ENCODE results near the gene GAPDHS.

GAPDHS gene

DNA sequence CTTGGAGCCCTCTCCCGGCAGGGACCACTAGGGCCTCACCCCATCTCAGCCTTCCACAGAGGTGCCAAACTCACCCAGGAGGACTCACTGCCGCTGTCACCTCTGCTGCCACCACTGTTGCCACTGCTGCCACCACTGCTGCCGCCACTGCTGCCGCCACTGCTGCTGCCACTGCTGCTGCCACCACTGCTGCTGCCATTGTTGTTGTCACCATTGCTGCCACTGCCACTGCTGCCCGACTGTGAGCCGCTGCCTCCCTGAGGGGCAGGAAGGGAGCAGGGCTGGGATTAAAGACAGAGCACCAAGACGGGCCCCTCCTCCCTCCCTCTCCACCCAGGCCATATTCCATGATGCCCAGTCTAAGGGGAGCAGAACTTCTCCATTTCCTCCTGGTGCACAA lies 21.9 kb upstream of the GAPDHS start:
- no peak for DNase-seq

DNA sequence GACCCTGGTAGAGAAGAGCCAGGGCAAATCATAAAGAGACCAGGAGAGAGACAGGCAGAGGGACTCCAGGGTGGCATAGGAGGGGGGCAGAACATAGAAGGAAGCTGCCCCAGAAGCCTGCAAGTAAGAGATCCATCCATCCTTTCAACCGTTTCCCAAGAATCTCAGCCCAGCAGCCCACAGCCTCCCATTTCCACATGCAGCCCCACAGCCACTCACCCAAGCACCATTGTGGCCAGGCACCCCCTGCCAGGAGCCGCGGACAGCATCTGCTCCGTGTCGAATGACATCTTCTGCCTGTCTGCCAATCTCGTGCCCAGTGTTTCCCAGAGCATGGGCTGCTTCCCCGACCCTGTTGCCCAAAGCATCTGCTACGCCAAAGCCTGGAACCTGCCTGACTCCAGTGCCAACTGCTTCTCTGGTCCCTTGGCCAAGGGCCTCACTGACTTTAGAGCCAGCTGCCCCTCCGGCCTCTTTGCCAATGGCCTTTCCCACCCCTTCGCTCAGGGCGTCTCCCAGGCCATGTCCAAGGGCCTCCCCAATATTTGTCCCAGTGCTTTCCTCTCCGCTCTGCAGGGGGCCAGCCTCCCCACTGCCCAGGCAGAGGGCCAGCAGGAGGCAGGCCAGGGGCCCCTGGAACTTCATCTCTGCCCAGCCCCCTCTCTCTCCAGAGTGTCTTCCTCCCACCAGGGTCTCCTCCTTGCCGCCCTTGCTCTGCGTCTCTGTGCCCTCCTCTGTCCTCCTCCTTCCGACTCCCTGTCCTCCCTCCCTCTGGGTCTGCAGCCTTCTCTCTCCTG lies 20.2 kb upstream of the GAPDHS start:
- no peak for DNase-seq

DNA sequence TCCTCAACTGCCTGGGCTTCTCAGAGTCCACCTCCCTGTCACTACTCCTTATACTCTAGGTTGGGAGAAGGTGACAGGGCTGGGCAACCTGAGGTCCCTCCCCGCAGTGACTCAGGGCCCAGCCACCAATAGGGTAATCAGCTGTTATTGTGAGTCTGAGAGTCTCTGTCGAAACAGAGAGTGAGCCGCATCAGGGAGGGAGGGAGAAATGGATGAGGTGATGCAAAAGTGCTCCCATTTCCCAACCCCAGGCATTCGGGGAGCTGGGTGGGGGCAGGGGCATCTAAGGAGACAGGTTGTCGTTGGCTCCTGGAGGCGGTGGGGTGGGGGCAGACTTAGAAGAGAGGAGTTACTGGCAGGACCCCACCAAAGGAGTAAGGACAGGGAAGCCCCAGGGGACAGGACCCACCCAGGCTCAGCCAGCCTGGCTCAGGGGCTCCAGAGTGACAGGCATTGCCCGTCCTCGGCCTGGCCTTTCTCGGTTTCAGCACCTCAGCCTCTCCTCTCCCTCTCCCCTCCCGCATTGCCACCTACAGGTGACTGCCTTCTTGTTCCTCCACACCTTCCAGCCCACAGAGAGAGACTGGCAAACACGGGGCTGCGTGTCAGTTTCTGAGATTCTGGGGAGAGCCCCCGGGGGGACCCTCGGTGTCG lies 19.5 kb upstream of the GAPDHS start, which contains the start of gene DMKN:
DMKN (minus strand) TSS at position 22 of the 654 bp plus-strand sequence. CDS start 174 bp downstream, outside the sequence.
- no peak for DNase-seq

DNA sequence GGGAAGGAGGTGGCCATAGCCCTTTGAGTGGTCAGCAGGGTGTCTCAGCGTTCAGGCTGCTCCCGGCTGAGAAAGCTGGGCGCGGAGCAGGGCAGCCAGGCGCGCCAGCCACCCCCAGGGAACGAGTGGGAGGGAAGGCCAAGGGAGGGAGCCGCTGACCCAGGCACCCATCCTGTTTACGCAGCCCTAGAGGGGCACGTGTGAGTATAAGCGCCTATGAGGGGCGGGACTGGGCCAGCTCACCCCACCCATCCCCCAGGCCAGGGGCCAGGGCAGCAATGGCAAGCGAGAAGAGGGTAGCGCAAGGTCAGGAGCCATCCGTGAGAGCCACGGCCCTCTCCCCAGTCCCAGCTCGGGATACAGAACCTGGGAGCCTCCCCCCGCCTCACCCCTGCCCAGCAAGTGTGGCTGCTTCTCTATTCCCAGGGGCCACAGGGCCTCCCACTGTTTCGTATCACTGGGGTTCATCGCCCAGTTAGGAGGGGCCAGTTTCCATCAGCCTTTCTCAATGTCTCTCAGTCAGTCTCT lies 18.9 kb upstream of the GAPDHS start:
- no peak for DNase-seq

DNA sequence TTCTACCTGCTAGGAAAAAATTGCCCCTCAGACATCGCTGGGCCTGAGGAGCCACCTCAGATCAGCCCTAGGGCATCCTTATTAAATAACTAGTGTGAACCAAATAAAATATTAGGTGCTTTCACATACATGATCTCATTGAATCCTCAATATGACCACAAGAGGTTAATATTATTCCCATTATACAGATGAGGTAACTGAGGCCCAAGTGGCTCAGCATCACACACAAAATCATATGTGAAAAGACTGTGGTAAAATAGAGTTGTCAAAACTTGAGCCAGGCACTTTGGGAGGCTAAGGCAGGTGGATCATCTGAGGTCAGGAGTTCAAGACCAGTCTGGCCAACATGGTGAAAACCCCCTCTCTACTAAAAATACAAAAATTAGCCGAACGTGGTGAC lies 16.9 kb upstream of the GAPDHS start:
- no peak for DNase-seq

DNA sequence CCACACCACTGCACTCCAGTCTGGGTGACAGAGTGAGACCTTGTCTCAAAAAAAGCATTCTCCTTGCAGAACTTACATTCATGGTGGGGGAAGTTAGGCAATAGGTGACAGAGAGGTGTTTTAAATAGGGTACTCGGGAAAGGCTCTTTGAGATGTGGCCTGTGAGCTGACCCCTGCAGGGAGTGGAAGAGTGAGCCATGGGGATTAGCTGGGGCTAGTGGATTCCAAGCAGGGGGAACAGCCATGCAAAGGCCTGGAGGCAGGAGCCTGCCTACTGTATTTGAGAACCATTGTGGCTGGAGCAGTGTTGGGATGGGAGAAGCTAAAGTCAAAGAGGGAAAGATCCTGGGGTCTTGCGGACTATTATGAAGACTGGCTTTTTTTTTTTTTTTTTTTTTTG lies 15.9 kb upstream of the GAPDHS start:
- no peak for DNase-seq

DNA sequence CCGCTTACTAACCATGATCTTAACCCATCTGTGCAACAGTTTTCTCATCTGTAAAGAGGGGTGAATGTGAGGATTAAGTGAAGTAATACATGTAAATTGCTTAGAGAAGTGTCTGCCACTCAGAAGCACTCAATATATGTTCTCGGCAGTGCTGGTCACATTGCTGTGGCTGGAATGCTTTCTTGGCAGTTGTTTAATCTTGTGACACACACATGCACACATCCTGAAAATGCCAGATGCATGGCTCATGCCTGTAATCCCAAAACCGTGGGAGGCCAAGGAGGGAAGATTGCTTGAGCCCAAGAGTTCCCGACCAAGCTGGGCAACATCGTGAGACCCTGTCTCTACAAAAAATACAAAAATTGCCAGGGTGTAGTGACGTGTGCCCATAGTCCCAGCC lies 14.9 kb upstream of the GAPDHS start:
- no peak for DNase-seq

DNA sequence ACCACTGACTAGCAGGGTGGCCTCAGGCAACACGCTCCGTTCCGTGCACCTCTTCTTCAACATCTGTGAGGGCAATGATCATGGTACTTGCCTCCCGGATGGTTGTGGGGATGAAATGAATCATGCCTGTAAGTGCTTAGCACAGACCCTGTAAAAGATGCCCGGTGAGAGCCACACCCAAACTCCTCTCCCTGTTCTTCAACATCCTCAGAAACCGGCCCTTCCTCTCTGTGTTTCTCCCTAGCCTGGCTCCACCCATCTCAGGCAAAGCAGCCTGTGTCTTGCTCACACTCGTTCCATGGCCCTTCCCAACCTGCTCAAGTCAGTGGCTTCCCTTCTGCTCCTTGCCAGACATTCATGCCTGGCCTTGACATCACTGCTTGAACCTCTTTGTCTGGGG lies 14.0 kb upstream of the GAPDHS start:
- no peak for DNase-seq

DNA sequence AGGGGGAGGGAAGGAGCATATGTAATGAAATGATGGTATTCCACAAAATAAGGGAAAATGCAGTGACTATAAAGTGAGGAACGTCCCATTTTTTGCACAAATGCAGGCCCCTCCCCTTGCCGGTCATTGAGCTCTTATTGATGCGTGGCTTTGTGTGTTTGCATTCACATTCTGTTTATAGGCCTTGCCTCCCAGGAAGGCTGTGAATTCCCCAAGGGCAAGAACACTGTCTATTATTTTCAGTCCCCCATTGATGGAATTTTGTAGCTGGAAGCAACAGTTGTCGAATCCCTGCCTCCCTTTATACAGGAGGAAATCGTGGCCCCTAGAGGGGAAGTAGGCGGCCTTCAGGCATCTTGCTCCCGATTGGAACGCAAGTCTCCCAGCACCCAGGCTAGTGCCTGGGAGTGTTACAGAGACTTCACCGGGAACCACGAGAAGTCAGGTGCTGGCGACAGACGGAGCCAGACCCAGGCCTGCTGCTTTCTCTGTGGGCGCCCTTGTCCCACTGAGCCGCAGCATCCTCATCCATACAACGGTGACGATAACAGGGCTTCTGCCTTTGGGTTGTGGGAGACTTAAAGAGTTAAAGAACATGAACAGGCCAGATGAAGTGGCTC lies 12.0 kb upstream of the GAPDHS start:
- DNase-seq = no peak

DNA sequence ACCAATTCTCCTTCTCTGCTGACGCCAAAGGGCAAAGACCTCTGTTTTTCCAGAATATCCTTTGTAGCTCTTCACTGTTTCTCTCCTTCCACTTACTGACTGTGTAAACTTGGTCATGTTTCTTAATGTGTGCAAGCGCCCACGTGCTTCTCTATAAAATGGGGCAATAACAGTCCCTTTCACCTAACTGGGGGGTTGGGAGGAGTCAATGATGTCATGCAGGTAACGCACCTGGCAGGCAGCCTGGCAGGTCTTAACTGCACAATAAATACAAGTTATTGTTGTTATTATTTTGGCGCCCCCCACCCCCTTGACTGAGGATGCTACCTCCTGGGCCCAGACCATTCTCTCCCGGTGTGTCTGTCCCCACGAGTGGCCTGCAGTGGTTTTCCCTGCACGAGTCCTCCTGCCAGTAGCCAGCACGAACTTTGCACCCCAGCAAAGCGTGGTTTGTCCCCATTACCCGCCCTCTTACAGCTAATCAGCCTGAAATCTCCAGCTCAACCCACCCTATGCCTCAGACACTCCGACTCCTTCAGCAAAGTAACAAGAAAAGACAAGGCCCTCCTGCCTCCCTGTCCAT lies 10.4 kb upstream of the GAPDHS start:
- no peak for DNase-seq

DNA sequence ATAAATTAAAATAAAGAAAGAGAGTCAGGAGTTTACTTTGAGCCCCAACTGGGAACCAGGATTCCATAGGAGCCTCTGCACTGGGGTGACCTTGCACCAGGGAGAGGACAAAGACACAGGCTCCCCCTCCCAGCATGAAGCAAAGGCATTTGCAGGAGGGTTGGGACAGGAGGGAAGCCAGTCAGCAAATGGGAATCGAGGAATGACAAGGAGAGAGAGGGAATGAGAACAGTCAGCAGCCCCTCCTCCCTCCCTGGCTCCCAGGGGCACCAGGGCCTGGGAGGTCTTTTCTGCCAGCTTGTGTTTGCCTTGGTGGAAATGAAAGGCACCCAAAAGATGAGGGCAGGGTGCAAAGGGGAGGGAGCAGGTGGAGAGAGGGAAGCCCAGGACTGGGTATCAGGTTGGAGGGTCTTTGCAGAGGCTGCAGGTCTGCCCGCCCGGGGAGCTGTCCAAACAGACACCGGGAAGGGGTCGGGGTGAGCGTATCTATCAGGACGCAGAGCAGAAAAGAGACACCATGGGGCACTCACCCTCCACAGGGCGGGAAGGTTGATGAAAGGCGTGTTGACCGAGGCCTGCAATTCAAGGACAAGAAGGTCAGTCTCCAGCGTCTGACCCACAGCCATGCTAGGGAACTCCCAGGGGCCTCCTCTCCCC lies 8.9 kb upstream of the GAPDHS start:
- DNase-seq = no peak

DNA sequence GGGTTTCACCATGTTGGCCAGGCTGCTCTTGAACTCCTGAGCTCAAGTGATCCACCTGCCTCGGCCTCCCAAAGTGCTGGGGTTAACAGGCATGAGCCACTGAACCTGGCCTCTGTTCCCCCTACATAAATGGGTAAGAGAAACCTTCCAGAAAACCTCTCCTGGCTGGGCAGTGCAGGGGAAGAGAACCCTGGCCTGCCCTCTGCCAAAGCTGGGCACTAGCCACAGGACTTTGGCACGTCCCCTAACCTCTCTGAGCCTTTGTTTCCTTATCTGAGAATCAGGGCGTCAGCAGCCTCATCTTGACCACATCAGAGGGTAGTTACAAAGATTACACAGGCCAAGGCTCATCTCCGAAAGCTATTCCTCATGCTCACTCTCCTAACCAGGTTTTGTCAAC lies 7.4 kb upstream of the GAPDHS start:
- no peak for DNase-seq

DNA sequence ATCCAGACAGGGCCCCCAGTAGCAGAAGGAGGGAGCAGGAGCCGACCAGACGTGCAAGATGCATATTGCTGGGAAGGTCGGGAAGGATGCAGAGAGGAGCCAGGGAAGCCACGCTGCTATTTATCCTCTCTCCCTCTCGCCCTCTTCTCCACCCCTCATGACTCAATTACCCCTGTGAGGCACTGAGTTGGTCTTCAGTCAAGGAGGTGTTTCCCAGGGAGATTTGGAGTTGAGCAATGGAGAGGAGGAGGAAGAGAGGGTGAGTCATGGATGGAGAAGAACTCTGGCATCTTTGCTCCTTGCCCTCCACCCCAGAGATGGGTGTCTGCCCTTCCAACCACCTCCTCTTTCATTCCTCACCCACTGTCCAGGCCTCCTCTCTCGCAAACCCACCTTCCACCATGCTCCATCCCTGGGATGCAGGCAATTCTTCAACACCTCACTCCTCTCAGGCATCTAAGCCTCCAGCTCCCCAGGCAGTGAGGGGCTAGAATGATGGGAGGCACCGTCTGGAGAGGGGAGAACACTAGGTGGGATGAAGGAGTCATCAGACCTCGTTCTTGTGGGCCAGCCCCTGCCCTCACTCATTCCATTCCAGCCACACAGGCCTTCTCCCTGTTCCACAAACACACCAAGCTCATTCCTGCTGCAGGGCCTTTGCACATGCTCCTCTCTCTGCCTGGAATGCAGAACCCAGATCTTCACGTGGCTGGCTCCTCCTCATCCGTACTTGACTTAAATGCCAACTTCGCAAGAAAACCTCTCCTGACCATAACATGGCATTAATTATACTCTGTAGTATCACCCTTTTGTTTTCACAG lies 4.8 kb upstream of the GAPDHS start, which contains the start of gene SBSN:
SBSN (minus strand) TSS at position 94 of the 821 bp plus-strand sequence; CDS start at position 64, 30 bp downstream.
- no peak for DNase-seq

DNA sequence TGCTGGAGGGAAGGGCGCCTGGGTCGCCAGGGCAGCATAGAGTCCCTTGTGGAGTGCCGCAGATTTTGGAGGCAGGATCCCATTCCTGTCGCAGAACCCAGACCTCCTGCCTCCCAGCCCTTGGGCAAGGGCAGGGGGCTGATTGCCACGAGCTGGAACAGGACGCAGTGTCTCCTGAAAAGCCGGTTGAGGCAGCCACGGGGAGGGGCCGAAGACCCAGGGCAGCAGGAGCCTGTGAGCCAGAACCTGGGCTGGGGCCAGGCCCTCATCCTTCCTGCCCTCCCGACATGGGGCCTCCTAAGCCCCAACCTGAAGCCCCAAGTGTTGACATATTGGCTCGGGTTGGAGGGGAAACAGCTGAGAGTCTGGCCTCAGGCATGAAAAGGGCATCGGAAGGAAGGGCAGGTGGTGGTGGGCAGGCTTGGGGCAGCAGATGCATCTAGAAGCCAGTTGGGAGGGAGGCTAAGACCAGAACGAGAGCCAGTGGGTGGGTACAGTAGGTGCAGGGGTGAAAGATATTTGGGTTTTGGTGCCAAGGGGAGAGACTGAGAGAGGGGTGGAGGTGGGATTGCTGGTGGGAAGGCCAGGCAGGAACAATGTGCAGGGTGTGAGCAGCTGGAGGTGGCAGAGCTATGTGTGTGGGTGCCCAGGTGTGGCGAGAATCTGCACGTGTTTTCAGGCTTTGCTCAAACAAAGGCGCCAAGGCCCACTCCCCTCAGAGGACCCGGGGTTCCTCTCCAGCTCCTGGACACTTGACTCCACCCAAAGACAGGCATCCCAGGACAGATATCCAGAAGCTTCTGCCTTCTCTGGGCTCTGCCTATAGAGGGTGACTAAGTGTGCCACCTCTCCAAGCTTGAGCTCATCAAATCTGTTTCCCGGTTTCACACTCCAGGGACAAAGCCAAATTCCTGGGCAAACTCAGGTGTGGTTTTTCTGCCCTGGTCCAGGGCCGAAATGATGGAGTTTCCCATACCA lies 3.7 kb upstream of the GAPDHS start:
- DNase-seq = no peak

DNA sequence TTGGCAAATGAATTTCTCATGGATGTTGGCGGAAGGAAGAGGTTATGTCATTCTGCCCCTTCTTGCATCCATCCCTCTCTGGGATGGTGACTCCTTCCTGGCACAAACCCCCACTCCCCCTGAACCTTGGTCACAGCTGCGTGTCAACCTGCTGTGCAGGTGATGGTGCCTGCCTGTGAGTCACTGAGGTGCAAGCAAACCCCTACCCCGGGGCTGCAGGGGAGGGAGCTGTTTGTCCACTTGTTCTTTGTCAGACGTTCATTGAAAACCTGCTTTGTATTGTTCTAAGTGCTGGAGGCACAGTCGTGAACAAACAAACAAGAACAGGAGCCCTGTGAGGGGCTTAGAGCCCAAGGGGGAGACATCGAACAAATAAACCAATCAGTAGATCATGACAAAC lies 2.0 kb upstream of the GAPDHS start:
- DNase-seq = no peak

DNA sequence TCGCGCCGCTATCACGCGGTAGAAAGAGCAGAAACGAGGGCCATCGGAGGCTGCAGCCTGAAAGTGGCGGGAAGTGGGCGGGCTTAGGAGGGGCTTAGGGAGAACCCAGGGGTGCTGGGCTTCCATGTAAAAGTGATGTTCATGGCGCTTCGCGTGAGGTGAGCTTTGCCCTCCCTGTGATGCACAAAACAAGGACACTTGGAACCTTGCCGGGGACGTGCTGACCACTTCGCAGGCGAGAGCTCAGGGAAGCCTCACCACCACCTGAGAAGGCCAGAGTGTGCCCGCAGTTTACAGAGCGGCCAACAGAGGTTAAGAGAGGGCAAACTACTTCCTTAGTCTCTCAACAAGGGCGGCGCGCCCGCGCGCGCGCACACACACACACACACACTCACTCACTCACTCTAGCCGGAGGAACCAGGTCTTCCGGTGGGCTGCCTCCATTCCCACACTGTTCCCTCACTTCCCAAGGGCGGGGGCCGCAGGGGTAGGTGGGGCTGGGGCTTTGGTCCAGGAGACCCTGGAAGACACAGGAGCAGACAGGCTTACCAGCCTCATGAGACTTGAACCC lies 651 bp downstream of the GAPDHS start:
- DNase-seq = no peak

DNA sequence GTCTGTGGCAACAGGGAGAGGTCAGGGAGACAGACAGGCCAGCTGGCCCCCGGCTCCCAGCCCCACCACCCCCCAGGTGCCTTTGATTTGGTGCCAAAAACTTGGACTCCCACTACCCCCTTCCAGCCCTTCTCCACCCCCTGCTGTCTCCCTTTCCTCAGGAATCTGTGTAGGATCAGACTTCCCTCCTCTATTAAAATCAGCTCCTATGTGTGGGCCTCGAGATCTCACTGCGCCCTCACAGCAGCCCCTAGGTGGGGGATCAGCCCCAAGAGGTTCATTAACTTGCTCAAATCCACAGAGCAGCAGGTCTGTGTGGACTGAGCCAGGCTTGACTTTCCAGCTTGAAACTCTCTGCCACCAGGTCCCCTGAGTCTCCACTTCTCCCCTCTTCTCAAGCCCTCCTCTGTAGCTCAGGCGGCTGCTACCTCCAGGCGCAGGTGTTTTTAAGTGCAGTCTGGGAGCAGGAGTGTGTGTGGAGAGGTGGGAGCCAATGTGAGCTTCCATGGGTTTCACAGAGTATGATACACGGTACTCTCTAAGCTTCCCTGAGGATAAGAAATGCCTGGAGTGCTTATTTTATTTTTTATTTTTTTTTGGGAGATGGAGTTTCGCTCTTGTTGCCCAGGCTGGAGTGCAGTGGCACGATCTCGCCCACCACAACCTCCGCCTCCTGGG lies 1.7 kb downstream of the GAPDHS start:
- DNase-seq = no peak

DNA sequence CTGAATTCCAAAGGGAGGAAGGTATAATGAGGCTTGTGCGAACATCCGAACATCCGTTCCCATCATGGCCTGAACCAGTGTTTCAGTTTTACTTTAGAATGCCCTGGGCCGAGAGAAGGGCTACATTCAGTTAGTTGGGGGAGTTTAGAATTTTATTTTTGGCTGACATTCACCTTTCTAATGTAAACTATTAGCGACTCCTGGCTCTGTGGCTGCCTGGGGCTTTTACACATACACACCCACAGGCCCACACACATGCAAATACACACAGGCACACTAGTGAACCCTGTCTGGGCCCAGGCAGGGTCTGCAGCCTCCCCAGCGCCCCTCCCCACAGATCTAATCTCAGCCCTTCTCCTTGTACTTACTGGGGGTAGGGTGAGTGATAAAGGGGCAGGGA lies 6.1 kb downstream of the GAPDHS start:
- no peak for DNase-seq

DNA sequence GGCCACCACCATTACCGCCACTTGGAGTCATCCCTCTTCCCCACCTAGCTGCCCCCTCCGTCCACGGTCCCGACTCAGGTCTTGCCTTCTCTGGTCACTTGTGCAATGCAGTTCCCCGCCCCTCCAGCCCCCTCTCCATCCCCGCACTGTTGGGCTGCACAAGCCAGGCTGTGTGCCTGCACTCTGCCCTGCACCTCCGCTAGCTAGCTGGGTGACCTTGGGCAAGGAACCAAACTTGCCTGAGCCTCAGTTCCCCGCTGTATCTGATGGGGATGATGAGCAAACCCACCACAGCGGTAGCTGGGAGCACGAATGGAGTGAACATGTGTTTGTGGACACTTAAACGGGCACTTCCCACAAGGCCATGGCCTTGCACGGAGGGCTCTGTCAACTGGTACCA lies 6.6 kb downstream of the GAPDHS start:
- DNase-seq = no peak

All from NCI-H82 (cell line).